GM19351 (cell line): ENCODE data around the gene FKBP10.

Experiments used
- ATAC-seq: cut with Tn5 transposase; IDR thresholded peaks from one replicate; pipeline ENCODE4 v1.9.1; 2021; ENCODE audit warnings: mild to moderate bottlenecking, moderate library complexity; ENCODE audit not compliant: unreplicated experiment

The FKBP10 gene

GRCh38 chr17:41782142-41782541 is 30.7 kb upstream of the FKBP10 start:
- ATAC-seq: no peak

DNA sequence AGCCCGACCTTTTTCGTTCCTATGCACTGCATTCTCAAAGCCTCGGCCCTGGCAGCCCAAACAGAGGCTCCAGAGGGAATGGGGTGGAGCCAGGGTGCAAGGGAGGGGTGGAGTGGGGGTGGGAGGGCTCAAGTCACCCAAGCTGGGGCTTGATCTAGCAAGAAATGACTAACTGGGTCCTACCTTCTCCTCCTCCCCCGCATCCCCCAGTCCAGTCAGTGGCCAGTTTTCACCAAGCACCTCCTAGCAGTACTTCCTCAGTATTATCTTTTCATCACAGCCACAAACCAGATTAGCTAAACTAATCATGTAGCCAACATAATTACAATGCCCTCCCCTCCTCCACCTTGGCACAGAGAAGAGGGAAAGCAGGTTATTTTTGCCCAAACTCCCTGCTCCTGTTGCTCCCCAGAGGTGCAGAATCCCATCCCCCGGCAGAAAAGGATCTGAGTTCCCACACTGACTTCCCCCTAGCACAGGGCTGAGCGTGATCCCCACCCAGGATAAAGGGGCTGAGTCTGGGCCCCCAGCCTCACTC is 28.5 kb upstream of the FKBP10 start:
- ATAC-seq: no peak

DNA sequence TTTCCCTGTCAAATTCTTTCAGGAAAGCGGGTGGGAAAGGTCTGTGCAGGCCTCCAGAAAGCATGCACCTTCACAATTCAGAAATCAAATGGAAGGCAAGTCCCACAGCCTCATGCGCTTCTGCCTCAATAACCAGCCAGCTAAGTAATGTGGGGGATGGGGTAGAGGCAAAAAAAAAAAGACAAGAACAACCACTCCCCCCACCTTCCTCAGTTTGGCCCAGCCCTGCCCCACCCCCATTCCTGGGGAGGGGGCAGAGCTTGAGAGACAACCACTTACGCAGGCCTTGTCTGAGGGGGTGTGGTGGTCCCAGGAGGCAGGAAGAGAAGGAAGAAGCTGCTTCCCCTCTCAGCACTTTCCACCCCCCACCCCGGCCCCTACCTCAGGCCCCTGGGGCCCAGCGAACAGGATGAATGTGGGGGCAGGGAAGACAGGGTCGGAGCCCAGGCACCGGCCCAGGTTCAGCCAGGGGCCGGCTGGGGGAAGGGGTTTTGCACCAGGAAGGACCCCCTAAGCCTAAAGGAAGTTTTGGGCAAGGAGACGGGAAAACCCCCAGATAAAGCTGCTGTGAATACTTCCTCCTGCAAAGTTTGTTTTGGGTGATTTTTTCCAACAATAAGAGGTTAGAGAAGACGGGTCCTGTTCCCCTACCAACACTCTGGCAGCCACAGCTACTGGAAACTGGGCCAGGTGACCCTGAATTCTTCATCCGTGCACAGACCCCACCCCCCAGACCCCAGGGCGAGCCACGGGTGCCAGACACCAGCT is 27.5 kb upstream of the FKBP10 start:
- no peak for ATAC-seq

DNA sequence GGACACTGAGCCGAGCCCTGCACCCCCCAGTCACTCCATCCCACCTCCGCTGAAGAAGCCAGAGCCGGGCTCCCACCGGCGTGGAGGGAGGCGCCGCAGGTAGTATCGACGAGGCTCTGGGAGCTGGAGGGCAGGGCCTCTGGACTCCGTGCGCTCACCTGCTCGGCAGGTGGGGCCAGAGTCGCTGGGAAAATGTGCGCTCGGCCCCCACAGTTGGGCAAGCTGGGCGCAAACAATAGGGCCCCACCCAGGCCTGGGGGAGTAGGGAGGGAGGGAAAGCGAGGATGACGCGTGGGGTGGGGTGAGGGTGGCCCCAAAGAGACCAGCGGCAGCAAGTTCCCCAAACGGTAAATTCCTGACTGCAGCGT is 27.0 kb upstream of the FKBP10 start:
- ATAC-seq: no peak

DNA sequence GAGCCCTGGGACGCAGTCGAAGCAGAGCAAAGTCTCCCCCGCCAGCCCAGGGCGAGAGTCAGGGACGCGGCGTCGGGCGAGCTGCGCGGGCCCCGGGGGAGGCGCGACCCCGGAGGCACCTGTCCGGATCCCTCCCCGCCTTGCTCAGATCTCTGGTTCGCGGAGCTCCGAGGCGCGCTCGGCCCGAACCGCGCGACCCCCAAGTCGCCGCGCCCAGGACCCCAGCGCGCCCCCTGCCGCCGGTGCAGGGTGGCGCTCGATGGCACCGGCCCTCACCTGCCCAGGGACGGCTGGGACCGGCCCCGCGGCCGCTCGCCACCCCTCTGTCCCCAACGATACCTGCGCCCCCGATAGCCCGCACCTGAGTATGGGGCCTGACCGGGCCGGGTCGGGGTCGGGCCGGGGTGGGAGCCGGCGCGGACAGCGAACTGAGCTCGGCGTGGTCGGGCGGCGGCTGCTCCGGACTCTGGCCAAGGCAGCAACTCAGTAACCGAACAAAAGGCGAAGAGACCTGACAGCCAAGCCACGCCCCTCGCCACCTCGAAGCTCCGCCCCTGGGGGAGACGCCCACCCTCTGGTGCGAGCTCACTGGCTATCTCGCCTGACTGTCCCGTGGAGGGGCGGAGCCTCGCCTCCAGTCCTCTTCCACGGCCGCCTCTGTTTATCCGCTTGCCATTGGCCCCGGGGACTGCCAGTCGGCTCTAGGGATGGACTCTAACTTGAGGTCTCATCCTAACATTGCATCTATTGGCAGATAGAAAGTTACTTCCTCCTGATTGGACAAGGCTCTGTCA is 26.4 kb upstream of the FKBP10 start, which contains the start of gene JUP:
Gene JUP (minus strand): TSS at position 485 of the 794 bp plus-strand sequence. CDS start 14,857 bp downstream, outside the sequence.
- peak; percentile 91 for ATAC-seq

GRCh38 chr17:41787021-41787418 is 25.8 kb upstream of the FKBP10 start:
- no peak for ATAC-seq

DNA sequence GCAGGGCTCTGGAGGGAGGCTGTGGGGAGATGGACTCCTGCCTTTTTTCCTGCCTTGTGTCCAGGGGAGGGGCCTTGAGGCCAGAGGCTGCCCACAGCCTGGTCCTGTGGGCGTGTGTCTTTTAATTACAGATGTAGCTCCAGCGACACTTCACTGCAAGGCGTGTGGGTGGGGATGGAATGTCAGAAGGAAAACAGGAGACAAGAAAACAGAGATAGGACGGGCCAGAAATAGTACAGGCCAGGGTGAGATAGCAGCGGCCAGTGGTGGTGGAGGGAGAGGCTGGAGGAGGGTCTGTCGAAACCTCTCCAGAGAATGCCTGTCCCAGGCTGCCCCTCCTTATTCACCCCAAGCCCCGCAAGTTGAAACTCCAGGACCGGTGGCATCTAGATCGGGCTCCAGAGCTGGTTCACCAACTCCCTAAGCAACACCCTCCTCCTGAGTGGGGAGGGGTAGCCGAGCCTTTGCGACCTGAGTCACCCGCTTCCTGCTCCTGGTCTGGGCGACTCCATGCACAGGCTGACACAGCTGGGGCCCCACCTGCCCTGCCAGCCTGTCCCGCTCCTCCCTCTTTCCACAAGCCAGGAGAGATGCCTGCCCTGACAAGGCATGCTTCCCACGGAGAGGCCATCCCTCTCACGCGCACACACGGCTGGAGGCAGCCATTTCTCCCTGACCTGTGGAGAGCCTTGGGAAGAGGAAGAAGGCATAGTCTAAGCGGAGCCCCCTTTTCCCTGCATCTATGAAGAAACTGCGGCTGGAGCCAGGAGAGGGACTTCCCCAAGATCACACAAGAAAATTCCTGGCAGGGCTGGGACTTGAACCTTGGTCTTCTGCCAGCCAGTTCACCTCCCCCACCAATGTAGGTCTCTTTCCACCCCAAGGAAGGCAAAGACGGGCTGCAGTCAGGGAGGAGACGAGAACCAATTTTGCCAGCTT is 19.7 kb upstream of the FKBP10 start:
- no peak for ATAC-seq

- ATAC-seq: no peak
Observed at GRCh38 chr17:41793784-41794539, 18.8 kb upstream of the FKBP10 start.

DNA sequence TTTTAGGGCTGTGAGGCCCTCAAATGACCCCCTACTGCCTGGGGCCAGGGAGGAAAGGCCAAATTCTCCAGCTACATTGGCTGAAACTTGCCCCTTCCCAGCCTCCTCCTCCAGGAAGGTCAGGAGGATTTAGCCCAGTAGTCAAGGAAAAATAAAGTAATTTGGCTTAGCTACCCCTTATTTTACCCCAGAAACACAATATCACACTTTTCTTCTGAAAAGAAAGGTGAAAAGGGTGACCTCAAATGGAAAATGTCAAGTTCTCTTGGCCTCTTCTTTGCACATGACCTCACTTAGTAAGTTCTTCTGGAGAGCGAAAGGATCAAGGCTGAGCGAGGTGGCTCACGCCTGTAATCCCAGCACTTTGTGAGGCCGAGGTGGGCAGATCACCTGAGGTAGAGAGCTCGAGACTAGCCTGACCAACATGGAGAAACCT is 18.2 kb upstream of the FKBP10 start:
- no peak for ATAC-seq

DNA sequence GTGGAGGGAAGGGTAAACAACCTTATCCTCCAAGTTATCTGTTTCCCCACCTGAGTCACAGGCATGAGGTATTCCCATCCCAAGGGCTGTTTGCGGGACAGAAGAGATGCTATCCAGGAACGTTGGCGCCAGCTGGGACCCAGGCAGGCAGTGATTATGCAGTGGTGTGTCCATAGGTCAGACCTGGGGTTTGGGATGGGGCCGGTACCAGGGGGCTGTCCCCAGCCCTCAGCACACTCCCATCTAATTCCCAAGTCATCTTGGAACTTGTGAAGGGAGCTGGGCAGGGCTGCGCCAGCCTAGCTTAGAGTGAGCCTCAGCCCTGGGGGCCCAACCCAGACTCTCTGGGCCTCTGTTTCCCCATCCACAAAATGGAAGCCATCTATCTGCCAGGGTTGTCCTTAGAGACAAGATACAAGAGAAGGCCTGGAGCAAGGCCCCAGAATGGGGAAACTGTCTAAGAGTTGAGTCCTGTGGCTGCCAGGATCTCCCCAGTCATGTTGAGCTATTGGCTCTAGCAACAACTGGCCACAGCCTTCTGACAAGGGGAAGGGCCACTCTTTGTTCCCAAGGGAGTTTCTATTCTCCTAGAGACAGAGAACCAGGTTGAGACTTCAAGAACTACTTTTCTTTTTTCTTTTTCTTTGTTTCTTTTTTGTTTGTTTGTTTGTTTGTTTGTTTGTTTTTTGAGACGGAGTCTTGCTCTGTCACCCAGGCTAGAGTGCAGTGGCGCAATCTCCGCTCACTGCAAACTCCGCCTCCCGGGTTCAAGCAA is 16.5 kb upstream of the FKBP10 start:
- no peak for ATAC-seq

DNA sequence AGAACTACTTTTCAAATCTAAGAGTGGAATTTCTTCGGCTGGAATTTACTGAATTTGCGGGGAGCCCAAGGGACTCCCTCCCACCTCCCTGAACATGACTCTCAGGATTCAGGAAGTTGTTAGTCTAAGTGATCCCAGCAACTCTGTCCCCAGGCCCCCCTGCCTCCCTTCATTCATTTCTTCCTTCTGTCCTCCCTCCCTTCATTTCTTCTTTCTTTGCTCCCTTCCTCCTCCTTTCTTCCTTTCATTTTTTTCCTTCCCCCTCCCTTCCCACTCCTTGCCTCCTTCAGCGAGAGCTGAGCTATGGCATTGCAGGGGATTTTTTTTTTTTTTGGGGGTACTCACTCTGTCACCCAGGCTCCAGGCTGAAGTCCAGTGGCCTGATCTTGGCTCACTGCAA is 15.4 kb upstream of the FKBP10 start:
- ATAC-seq: no peak

DNA sequence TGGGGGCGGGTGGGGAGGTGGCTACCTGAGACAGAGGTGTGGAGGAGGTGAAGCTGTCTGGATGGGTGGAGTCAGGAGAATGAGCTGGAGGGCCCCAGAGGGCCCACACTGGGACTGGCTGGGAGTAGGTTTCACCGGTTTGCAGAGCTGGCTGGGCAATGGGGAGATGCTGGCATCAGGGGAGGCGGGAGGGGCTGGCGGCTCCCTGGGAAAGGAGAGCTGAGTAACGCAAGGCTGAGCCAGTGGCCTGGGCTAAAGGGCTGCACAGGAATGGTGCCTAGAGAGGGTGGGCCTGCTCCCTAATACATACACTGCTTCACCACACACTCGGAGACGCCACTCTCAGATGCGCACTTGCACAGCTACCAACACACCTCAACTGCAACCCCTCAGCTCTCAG is 13.4 kb upstream of the FKBP10 start:
- no peak for ATAC-seq

GRCh38 chr17:41800601-41801373 is 12.0 kb upstream of the FKBP10 start:
- no peak for ATAC-seq

DNA sequence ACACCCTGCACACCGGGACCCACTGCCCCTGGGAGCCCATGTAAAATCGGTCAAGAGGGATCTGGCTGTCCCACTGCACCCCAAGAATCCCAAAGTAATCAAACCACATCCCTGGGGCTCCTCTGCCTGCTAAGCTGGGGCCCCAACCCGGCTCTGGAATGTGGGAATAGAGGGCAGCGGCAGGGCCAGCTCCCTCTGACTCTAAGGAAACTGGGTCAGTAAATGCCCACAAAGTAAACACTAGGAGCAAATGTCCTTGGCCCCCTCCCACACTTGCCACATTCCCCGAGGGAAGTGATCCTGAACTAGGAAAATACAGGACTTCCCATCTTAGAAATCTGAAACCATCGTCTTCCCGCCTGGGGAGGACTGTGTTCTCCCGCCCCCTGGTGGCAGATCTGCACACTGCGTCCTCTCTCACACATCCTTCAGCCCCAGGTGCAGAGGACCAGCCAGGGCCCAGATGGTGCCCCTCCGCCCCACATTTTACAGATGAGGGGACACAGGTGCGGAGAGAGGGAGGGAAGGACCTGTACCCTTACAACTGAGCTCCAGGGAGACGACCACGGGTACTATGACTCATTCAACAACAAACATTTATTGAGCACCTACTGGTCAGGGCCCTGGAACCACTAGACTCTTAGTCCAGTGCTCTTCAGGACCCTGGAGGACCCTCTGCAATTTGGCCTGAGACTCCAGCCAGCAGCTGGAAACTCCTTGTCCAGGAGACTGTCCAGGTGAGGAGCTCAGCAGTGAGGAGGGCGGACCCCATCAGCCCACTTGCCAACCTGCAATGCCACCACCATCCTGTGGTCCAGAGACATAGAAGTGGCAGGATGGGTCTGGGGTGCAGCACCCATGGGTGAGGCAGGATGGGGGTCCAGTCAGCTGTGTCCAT is 11.2 kb upstream of the FKBP10 start:
- ATAC-seq: no peak

- no peak for ATAC-seq
Observed at GRCh38 chr17:41803049-41804020, 9.5 kb upstream of the FKBP10 start.

GRCh38 chr17:41806685-41807445 is 5.9 kb upstream of the FKBP10 start:
- no peak for ATAC-seq
